Measurements from ENCODE around the gene RALGAPB.
A peak's percentile ranks its signal among the peaks of the same experiment; 100 is the strongest.

The RALGAPB gene

GRCh38 chr20:38447251-38447661 lies 25.4 kb upstream of the RALGAPB start:
- peak overlapping the region; percentile 95 for H3K4me3 ChIP-seq (replicated peaks; ENCODE audit: low read depth, low read length)
- no peak for DNase-seq (ENCODE audit: low read depth)
- no peak for TF ChIP-seq CTCF (IDR thresholded peaks at IDR 0.05; ENCODE audit: low read length, missing control alignments)

- no peak overlapping the region for H3K4me3 ChIP-seq (replicated peaks; ENCODE audit: low read depth, low read length)
- TF ChIP-seq CTCF (IDR thresholded peaks at IDR 0.05; ENCODE audit: low read length, missing control alignments), result no peak
- DNase-seq (ENCODE audit: low read depth), result no peak
Measured at GRCh38 chr20:38447931-38448675, 24.5 kb upstream of the RALGAPB start.

GRCh38 chr20:38449046-38449445 lies 23.6 kb upstream of the RALGAPB start:
- no peak for TF ChIP-seq CTCF (IDR thresholded peaks at IDR 0.05; ENCODE audit: low read length, missing control alignments)
- H3K4me3 ChIP-seq (replicated peaks; ENCODE audit: low read depth, low read length), result no peak overlapping the region
- no peak for DNase-seq (ENCODE audit: low read depth)

GRCh38 chr20:38450412-38450975 lies 22.1 kb upstream of the RALGAPB start:
- H3K4me3 ChIP-seq (replicated peaks; ENCODE audit: low read depth, low read length), result no peak overlapping the region
- no peak for TF ChIP-seq CTCF (IDR thresholded peaks at IDR 0.05; ENCODE audit: low read length, missing control alignments)
- DNase-seq (ENCODE audit: low read depth), result peak; percentile 75

DNA sequence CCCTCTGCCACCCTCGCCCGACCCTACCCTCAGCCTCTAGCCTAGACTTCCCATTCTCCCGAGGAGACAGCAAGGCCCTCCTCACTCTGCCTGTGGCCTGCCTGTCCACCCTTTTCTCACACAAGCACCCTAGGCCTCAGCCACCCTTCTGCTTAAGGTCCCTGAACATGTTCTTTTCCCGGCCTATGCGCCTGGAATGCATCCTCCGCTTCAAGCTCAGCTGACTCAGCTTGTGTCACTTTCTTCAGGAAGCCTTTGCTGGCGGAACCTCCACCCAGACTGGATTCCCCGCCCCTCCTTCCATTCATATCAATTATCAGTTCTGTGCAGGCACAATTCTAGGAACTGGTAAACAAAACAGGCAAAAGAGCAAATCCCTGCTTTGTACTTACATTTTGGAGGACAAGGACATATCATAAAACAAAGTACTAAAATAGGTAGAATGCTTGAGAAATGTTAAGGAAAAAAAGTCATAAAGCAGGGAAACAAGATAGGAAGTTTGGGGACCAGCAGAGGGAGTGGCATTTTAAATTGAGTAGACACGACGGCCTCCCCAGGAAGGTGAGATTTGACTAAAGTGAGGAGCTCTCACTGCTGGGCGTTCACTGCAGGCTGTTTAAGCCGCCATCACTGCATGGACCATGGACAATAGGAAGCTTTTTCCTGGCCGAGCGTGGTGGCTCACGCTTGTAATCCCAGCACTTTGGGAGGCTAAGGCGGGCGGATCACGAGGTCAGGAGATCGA lies 19.6 kb upstream of the RALGAPB start:
- DNase-seq (ENCODE audit: low read depth), result peak; percentile 76
- no peak overlapping the region for H3K4me3 ChIP-seq (replicated peaks; ENCODE audit: low read depth, low read length)
- no peak for TF ChIP-seq CTCF (IDR thresholded peaks at IDR 0.05; ENCODE audit: low read length, missing control alignments)

DNA sequence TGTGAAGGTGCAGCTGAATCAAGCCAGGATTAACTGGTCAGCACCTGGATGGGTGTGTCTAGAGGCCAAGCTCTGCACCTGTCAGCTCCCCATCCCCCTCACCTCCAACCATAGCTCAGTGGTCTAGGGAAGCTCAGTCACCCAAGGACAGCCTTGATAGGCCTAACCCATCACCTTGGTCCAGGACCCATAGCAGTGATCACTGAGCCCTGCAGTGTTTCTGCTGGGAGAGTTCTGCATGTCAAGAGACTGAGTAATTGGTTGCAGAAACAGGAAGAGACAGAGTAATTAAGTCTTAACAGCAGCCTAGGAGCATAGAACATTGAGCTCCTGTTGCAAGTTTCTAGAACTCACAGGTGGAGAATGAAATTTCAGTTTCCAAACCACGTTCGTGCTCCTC lies 18.7 kb upstream of the RALGAPB start:
- no peak for TF ChIP-seq CTCF (IDR thresholded peaks at IDR 0.05; ENCODE audit: low read length, missing control alignments)
- no peak overlapping the region for H3K4me3 ChIP-seq (replicated peaks; ENCODE audit: low read depth, low read length)
- no peak for DNase-seq (ENCODE audit: low read depth)

Data from fibroblast of pulmonary artery (primary cell).